Activated CD4-positive, alpha-beta T cell treated with anti-CD3 and anti-CD28 coated beads, Interleukin-2, amount 50 U/mL, for 48 hours (primary cell): ENCODE results near the gene DYNLT2B.
"Not testable (repeated sequence)": the region's sequence is repeated elsewhere in the genome, so short reads cannot be mapped to it uniquely, and the experiment has no call there.

ENCODE experiments used
- DNase-seq, 2 experiments: peaks; one replicate each; pipeline ENCODE4 v3.0.0-alpha.2; 2020

The DYNLT2B gene

DNA sequence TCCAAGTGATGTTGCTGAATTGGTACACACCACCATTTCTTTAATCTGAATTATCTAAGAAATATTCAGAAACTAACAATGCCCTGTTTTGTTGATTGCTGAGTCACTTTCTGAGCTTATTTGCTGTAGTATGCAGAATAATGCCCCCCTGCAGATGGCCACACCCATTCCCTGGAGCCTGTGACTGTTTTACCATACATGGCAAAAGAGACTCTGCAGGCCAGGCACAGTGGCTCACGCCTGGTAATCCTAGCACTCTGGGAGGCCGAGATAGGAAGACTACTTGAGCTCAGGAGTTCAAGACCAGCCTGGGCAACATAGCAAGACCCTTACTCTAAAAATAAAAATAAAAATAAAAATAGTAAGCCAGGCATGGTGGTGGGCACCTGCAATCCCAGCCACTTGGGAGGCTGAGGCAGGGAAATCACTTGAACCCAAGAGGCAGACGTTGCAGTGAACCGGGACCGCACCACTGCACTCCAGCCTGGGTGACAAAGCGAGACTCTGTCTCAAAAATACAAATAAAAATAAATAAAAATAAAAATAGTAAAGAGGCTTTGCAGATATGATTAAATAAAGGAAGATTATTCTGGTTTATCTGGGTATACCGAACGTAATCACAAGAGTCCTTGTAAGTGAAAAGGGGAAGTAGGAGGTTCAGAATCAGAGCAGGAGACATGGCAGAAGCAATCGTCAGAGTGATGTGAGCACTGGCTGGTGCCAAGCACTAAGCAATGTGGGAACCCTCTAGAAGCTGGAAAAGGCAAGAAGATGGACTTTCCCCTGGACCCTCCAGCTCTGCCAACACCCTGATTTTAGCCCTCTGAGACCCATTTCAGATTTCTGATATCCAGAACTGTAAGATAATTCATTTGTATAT lies 49.5 kb downstream of the DYNLT2B start:
- no peak for DNase-seq

DNA sequence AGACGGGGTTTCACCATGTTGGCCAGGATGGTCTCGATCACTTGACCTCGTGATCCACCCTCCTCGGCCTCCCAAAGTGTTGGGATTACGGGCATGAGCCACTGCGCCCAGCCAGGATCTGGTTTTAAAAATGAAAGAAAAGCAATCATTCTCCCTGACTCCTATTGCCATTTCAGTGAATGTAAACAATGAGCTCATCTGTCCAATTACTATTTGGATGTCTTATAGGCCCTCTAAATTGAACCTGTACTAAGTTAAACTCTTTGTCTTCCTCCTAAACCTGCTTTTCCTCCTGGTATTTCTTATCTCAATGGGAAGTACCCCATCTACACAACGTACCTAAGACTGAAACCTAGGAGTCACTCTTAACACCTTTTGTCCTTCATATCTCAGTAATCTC lies 54.2 kb downstream of the DYNLT2B start:
- no peak for DNase-seq

- no peak for DNase-seq
These were observed 57.3 kb downstream of the DYNLT2B start for GRCh38 chr3:196260784-196261183.

DNA sequence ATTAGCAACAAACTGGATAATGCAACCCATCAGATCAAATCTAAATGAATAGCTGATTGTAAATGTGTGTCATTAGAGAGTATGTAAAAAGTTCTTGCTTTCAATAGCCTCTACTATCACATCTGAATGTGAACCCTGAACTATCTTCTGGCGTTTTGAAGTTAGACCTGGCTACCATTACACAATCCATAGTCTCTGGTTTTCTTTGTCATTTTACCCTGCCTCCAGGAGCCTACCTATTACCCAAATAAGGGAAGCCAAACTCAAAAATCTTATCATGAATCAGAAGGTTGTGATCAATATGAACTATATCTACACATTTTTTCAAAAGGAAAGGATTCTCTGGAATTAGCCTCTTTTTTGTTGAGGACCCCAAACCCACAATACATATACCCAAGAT lies 62.3 kb downstream of the DYNLT2B start:
- no peak for DNase-seq

DNA sequence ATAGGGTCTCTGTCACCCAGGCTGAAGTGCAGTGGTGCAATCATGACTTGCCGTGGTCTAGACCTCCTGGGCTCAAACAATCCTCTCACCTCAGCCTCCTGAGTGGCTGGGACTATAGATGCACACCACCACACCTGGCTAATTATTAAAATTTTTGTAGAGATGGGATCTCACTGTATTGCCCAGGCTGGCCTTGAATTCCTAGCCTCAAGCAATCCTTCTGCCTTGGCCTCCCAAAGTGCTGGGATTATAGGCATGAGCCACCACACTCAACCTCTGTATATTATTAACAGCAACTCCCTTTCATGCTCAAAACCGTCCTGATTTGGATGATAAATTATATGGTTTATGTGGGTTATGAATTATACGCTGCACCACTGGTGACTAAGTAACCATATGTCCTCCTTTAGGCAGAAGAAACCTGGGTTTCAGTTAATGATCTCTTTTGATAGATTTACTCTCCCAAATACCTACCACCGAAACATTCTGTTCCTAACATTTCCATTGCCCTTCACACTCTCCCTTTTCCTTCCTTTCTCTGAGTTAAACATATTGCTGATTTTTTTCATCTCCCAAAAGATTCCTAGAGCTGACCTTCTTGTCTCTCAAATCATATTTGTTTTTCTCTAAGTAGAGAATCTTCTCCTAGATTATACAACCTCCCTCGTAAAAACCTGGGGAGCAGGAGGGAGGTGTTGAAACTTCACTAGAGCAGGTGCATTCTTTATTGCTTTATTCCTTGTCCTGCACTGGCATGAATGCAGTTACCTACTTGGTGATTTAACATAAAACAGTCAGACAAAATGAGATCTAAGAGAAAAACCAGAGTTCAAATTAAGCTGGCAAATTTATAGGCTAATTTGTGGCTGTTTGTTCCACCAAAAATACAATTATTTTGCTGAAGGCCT lies 63.4 kb downstream of the DYNLT2B start:
- DNase-seq = no peak

- no peak for DNase-seq
These were observed 66.1 kb downstream of the DYNLT2B start for GRCh38 chr3:196251918-196252317.

- peak; percentile 10 to 23 for DNase-seq
These were observed 71.3 kb downstream of the DYNLT2B start for GRCh38 chr3:196246612-196247308.

DNA sequence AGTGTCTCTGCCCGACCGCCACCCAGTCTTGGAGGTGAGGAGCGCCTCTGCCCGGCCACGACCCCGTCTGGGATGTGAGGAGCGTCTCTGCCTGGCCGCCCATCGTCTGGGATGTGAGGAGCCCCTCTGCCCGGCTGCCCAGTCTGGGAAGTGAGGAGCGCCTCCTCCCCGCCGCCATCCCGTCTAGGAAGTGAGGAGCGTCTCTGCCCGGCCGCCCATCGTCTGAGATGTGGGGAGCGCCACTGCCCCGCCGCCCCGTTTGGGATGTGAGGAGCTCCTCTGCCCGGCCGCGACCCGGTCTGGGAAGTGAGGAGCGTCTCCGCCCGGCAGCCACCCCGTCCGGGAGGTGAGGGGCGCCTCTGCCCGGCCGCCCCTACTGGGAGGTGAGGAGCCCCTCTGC lies 73.9 kb downstream of the DYNLT2B start:
- DNase-seq = not testable (repeated sequence)

GRCh38 chr3:196241704-196242103 lies 76.3 kb downstream of the DYNLT2B start:
- no peak for DNase-seq
